ENCODE data around the gene TESK1.

TESK1 gene

GRCh38 chr9:35604578-35605350 is at the start of gene TESK1:
Gene TESK1, plus strand, starts transcription at chr9:35605262. Its CDS starts 358 bp downstream, at chr9:35605620.
- no peak for TF ChIP-seq CTCF (IDR thresholded peaks at IDR 0.05; ENCODE audit: unreplicated experiment in 3 of 3)
- peak within 1 kb of the TSS; percentile 95 to 100 (median 99) for H3K27ac Mint-ChIP-seq
- H3K4me1 Mint-ChIP-seq, result peaks cover 34% of the 10 kb centered on the region
- peaks cover 20% of the 10 kb centered on the region for H3K36me3 Mint-ChIP-seq (ENCODE audit: low read depth)
- peak within 1 kb of the TSS; percentile 94 to 99 (median 94) for H3K4me3 Mint-ChIP-seq
- no peaks in the 10 kb centered on the region for H3K9me3 Mint-ChIP-seq
- no peaks in the 10 kb centered on the region for H3K27me3 Mint-ChIP-seq (ENCODE audit: low read depth)

DNA sequence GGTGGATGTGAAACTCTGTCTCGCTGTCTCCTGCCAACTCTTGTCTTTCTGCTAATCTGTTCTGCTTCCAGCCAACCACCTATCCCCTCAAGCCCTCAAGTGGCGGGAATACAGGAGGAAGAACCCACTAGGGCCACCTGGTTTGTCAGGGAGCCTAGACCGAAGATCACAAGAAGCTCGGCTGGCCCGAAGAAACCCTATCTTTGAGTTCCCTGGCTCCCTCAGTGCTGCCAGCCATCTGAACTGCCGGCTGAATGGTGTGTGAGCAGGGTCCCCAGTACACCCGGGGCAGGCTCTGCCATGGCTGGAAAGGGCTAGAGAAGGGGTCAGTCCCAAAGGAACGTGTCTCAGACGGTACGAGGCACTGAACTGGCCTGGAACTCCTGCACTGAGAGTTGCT is 49.2 kb upstream of the TESK1 start:
- Mint-ChIP-seq H3K4me1 (peaks cover 7% of the 10 kb centered on the region), H3K9me3 (no peaks in the 10 kb centered on the region), H3K4me3 (no peak overlapping the region), H3K27ac (no peak overlapping the region), H3K36me3 (ENCODE audit: low read depth) (peaks cover 35% of the 10 kb centered on the region), H3K27me3 (ENCODE audit: low read depth) (no peaks in the 10 kb centered on the region)
- TF ChIP-seq CTCF (IDR thresholded peaks at IDR 0.05; ENCODE audit: unreplicated experiment in 3 of 3), result no peak

GRCh38 chr9:35556776-35557175 is 48.3 kb upstream of the TESK1 start:
- peaks cover 29% of the 10 kb centered on the region for H3K36me3 Mint-ChIP-seq (ENCODE audit: low read depth)
- TF ChIP-seq CTCF (IDR thresholded peaks at IDR 0.05; ENCODE audit: unreplicated experiment in 3 of 3), result no peak
- H3K27ac Mint-ChIP-seq, result peak overlapping the region in 1 of 3 experiments; percentile 60
- no peaks in the 10 kb centered on the region for H3K9me3 Mint-ChIP-seq
- H3K27me3 Mint-ChIP-seq (ENCODE audit: low read depth), result no peaks in the 10 kb centered on the region
- no peak overlapping the region for H3K4me3 Mint-ChIP-seq
- H3K4me1 Mint-ChIP-seq, result no peaks in the 10 kb centered on the region

DNA sequence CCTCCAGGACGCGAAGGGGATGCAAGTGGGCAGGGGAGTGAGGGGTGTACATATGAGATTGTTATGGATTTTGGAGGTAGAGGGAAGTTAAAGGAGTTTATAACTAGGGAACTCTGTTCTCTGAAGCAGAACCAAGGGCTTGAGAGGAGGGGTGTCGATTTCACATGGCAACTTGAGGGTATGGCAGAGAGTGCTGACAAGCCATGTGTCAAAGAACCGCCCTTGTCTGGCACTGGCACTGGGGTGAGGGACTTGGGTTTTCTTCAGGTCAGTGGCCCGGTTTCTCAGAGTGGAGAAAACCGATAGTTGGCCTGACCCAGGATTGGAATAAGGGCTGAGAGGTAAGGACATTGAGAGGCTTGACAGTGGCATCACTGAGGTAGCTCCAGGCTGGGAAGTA is 47.7 kb upstream of the TESK1 start:
- H3K4me1 Mint-ChIP-seq, result no peaks in the 10 kb centered on the region
- peak overlapping the region in 1 of 3 experiments; percentile 60 for H3K27ac Mint-ChIP-seq
- no peaks in the 10 kb centered on the region for H3K27me3 Mint-ChIP-seq (ENCODE audit: low read depth)
- H3K4me3 Mint-ChIP-seq, result no peak overlapping the region
- peaks cover 29% of the 10 kb centered on the region for H3K36me3 Mint-ChIP-seq (ENCODE audit: low read depth)
- no peaks in the 10 kb centered on the region for H3K9me3 Mint-ChIP-seq
- no peak for TF ChIP-seq CTCF (IDR thresholded peaks at IDR 0.05; ENCODE audit: unreplicated experiment in 3 of 3)

DNA sequence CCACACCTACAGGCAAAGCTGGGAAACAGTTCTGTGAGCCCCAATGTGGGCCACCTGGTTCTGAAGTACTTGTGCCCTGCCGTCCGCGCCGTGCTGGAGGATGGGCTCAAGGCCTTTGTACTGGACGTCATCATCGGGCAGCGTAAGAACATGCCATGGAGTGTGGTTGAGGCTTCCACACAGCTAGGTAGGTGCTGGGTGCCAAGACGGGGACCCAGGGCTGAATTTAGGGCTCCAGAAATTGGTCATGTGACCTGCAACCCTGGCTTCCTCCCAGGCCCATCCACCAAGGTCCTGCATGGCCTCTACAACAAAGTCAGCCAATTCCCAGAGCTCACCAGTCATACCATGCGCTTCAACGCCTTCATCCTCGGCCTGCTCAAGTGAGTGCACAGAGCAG is 46.9 kb upstream of the TESK1 start:
- peaks cover under 1% of the 10 kb centered on the region for H3K4me1 Mint-ChIP-seq
- no peak for TF ChIP-seq CTCF (IDR thresholded peaks at IDR 0.05; ENCODE audit: unreplicated experiment in 3 of 3)
- peaks cover 29% of the 10 kb centered on the region for H3K36me3 Mint-ChIP-seq (ENCODE audit: low read depth)
- H3K27ac Mint-ChIP-seq, result no peak overlapping the region
- H3K4me3 Mint-ChIP-seq, result no peak overlapping the region
- H3K9me3 Mint-ChIP-seq, result no peaks in the 10 kb centered on the region
- peaks cover 4% of the 10 kb centered on the region for H3K27me3 Mint-ChIP-seq (ENCODE audit: low read depth)

All from nephron (organoid).